MCF 10A (cell line): ENCODE measurements around the gene MPHOSPH8. TPM values are rescaled to one million over a fixed set of nuclear protein-coding genes. Genes with fewer than 3 reads are reported as not detected.
"Not testable (repeated sequence)": the region's sequence is repeated elsewhere in the genome, so short reads cannot be mapped to it uniquely, and the experiment has no call there.

Source experiments
- BruUV-seq: library from RNA; stranded (reverse); fragments of 400-500 nt; replicated peaks from 2 replicates; lab custom pipeline; 2021; lab: Mats Ljungman, UMichigan
- CTCF ChIA-PET: fragments of 300-600 bp; sonication (Branson Sonifier 250); formaldehyde crosslinking; extraction: SDS; loops from one replicate; lab custom pipeline; 2021; ENCODE audit warnings: antibody characterized with exemption, inconsistent platforms; lab: Yijun Ruan, JAX
- POLR2A ChIA-PET: fragments of 300-600, 350-650 bp; sonication (Branson Sonifier 250); formaldehyde crosslinking; extraction: SDS; loops from one replicate; lab custom pipeline; 2020; ENCODE audit warnings: antibody characterized with exemption, inconsistent platforms; lab: Yijun Ruan, JAX
- DNase-seq: peaks from one replicate; pipeline ENCODE4 v3.0.0-alpha.2; 2018; ENCODE audit not compliant: unreplicated experiment
- H3K27ac Mint-ChIP-seq: one replicate; pipeline ENCODE4 v1.8.0; 2022; ENCODE audit warnings: mild to moderate bottlenecking, low read depth, mixed read lengths; ENCODE audit not compliant: unreplicated experiment
- H3K27me3 Mint-ChIP-seq: one replicate; pipeline ENCODE4 v1.8.0; 2022; ENCODE audit warnings: mixed read lengths; ENCODE audit not compliant: insufficient read depth, unreplicated experiment
- H3K36me3 Mint-ChIP-seq: one replicate; pipeline ENCODE4 v1.8.0; 2022; ENCODE audit warnings: mild to moderate bottlenecking, moderate library complexity, mixed read lengths; ENCODE audit not compliant: insufficient read depth, unreplicated experiment
- H3K4me1 Mint-ChIP-seq: one replicate; pipeline ENCODE4 v1.8.0; 2022; ENCODE audit warnings: mixed read lengths; ENCODE audit not compliant: insufficient read depth, unreplicated experiment
- H3K4me3 Mint-ChIP-seq: one replicate; pipeline ENCODE4 v1.8.0; 2022; ENCODE audit warnings: mild to moderate bottlenecking, moderate library complexity, mixed read lengths; ENCODE audit not compliant: unreplicated experiment
- H3K9me3 Mint-ChIP-seq: one replicate; pipeline ENCODE4 v1.8.0; 2022; ENCODE audit warnings: mixed read lengths; ENCODE audit not compliant: unreplicated experiment
- intact Hi-C: fragments of 100-400 bp; cut with micrococcal nuclease; formaldehyde crosslinking; loops from 2 replicates; pipeline ENCODE4 v1.14.1; 2022
- total RNA-seq: library from RNA; stranded (reverse); gene quantifications from 2 replicates; pipeline ENCODE4 v1.2.3, GENCODE V29; 2022
- TF ChIP-seq, protein P1 (sequence below): fragments of 200-600 bp; IDR thresholded peaks from one replicate; pipeline ENCODE4 v1.8.0; 2022; ENCODE audit warnings: antibody characterized with exemption, mild to moderate bottlenecking; ENCODE audit not compliant: unreplicated experiment

Gene MPHOSPH8
- total RNA-seq, 1 experiment from 2014 or later = 32.4 TPM

GRCh38 chr13:19624265-19624664, 9.2 kb upstream of the MPHOSPH8 start:
- no peaks in the 10 kb centered on the region for H3K36me3 Mint-ChIP-seq
- ChIA-PET POLR2A (interaction anchor here (1.7 to 2.1 kb wide), 2 partner anchors 10 to 29 kb away, joined by 4 to 5 read pairs; no protein-coding TSS in a partner anchor), CTCF (interaction anchor here (0.8 to 1.0 kb wide), 2 partner anchors 23 to 37 kb away, joined by 3 read pairs; no protein-coding TSS in a partner anchor)
- H3K27me3 Mint-ChIP-seq = no peaks in the 10 kb centered on the region
- TF ChIP-seq, protein P1, sequence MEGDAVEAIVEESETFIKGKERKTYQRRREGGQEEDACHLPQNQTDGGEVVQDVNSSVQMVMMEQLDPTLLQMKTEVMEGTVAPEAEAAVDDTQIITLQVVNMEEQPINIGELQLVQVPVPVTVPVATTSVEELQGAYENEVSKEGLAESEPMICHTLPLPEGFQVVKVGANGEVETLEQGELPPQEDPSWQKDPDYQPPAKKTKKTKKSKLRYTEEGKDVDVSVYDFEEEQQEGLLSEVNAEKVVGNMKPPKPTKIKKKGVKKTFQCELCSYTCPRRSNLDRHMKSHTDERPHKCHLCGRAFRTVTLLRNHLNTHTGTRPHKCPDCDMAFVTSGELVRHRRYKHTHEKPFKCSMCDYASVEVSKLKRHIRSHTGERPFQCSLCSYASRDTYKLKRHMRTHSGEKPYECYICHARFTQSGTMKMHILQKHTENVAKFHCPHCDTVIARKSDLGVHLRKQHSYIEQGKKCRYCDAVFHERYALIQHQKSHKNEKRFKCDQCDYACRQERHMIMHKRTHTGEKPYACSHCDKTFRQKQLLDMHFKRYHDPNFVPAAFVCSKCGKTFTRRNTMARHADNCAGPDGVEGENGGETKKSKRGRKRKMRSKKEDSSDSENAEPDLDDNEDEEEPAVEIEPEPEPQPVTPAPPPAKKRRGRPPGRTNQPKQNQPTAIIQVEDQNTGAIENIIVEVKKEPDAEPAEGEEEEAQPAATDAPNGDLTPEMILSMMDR = no peak
- H3K4me1 Mint-ChIP-seq = no peaks in the 10 kb centered on the region
- BruUV-seq = no TSS peak
- no peak overlapping the region for H3K27ac Mint-ChIP-seq
- H3K4me3 Mint-ChIP-seq = no peak overlapping the region
- intact Hi-C loops = no loop called here
- no peak for DNase-seq
- H3K9me3 Mint-ChIP-seq = no peaks in the 10 kb centered on the region

DNA sequence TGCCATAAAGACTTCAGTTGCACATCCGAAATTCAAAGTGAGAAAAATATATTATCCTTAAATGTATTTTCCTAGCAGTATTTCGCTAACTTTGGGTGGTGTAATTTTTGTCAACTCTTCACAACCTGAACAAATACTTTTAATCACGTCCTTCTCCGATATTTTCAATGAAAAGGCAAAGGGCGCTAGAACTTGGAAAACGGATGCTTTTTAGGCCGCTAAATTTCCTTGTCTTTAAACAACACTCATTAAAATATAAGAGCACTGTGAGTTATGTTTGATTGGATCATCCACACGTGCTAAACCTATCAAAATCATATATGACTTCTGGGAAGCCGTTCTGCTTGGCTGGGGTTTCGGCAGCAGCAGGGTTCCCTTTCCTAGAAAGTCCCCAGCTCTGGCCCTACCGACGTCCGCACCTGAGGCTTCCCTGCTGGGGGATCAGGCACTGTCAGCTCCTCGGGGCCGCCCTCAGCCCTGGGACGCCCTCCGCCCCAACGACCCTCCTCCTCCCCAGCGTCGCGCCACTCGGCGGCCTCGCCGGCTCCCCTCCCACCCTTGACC, 462 bp upstream of the MPHOSPH8 start:
- Mint-ChIP-seq H3K27ac (peak overlapping the region; percentile 99), H3K4me3 (peak overlapping the region; percentile 100), H3K27me3 (no peaks in the 10 kb centered on the region), H3K9me3 (no peaks in the 10 kb centered on the region), H3K36me3 (peaks cover 31% of the 10 kb centered on the region), H3K4me1 (no peaks in the 10 kb centered on the region)
- TF ChIP-seq, protein P1 = no peak
- POLR2A ChIA-PET = interaction anchor here (0.8 to 3.0 kb wide), 9 partner anchors 12 to 231 kb away, joined by 3 to 23 read pairs (median 9); partner anchors contain the start of genes PSPC1 and ZMYM5
- TSS peak; percentile 92 for BruUV-seq
- intact Hi-C loops = no loop called here
- CTCF ChIA-PET = interaction anchor here (0.5 to 1.9 kb wide), 4 partner anchors 14 to 193 kb away, joined by 3 to 10 read pairs (median 4); no protein-coding TSS in a partner anchor
- no peak for DNase-seq

DNA sequence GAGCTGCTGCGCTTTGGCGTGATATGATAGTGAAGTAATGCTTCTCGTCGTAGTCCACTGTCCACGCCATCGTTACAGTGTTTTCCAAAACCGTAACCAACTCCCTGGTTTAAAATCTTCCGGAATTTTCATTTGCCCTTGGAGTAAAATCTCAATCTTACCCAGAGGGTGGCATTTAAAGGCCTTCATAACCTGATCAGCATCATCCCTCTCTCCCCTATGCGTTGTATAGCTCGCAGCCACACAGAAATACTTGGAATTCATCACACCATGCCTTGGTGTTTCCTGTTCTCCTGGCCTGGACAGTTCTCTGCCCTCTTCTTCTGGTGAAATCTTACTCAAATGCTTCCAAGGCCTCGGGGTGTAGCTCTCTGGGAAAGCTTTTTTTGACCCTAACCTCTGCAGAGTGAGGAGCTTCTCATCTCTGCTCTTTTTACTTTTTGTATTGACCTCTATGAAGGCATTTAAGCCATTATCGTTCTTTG, 839 bp downstream of the MPHOSPH8 start:
- no peaks in the 10 kb centered on the region for H3K9me3 Mint-ChIP-seq
- H3K4me1 Mint-ChIP-seq = no peaks in the 10 kb centered on the region
- intact Hi-C loops = no loop called here
- H3K36me3 Mint-ChIP-seq = peaks cover 36% of the 10 kb centered on the region
- DNase-seq = peak; percentile 26
- ChIA-PET POLR2A (interaction anchor here (0.6 to 3.0 kb wide), 16 partner anchors 10 to 296 kb away, joined by 3 to 23 read pairs (median 5); partner anchors contain the start of genes PSPC1 and ZMYM5), CTCF (interaction anchor here (0.6 to 1.7 kb wide), 4 partner anchors 9 to 21 kb away, joined by 3 to 6 read pairs (median 4); no protein-coding TSS in a partner anchor)
- no TSS peak for BruUV-seq
- no peaks in the 10 kb centered on the region for H3K27me3 Mint-ChIP-seq
- TF ChIP-seq, protein P1 = no peak
- H3K27ac Mint-ChIP-seq = peak overlapping the region; percentile 99
- H3K4me3 Mint-ChIP-seq = peak overlapping the region; percentile 100

DNA sequence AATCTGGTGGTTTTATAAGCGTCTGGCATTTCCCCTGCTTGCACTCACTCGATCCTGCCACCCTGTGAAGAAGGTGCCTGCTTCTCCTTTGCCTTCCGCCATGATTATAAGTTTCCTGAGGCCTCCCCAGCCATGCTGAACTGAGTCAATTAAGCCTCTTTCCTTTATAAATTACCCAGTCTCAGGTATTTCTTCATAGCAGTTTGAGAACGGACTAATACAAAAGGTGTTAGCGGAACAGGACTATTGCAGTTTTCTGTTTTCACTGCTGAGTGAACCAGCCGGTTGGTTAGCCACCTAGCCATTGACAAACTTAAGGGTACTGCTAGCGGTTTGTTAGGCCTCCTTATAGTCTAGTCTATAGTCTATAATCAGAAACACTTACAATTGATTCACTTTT, 2.5 kb downstream of the MPHOSPH8 start:
- intact Hi-C loops, POLR2A ChIA-PET, H3K27me3 Mint-ChIP-seq, H3K27ac Mint-ChIP-seq, H3K9me3 Mint-ChIP-seq, DNase-seq, CTCF ChIA-PET, H3K4me1 Mint-ChIP-seq, BruUV-seq: not testable (repeated sequence)
- Mint-ChIP-seq H3K36me3 (peaks cover 35% of the 10 kb centered on the region), H3K4me3 (peak overlapping the region; percentile 100)
